HG03565 (cell line): ENCODE measurements around the gene FBXW10.
"Not testable (repeated sequence)": the region's sequence is repeated elsewhere in the genome, so short reads cannot be mapped to it uniquely, and the experiment has no call there.

Experiments
- ATAC-seq: cut with Tn5 transposase; IDR thresholded peaks from one replicate; pipeline ENCODE4 v1.9.1; 2021; ENCODE audit warnings: mild to moderate bottlenecking, moderate library complexity; ENCODE audit not compliant: unreplicated experiment

Gene FBXW10

DNA sequence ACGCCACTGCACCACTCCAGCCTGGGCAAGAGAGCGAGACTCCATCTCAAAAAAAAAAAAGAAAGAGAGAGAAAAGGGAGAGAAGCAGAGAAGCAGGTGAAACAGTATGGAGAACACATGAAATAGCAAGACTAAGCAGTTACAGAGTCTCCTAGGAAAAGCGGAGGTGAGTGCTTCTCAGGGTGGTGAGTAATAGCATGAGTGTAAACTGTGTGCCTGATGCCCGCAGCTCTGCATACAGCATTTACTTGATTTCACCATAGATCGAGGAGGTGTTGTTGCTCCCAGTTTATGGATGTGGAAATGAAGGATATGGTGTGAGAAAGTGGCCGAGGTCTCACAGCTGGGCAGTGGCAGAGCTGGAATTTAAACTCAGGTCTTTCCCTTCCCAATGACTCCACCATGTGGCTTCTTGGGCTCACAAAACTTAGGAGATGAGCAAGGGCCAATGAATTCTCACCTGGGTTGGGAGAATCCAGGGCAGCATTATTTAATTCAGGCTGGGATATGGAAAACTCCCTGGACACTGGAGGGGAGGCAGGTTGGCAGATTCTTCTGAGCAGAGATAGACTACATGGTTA, 10.1 kb downstream of the FBXW10 start:
- ATAC-seq: not testable (repeated sequence)

- ATAC-seq: not testable (repeated sequence)
These were observed 12.1 kb downstream of the FBXW10 start for GRCh38 chr17:18755969-18756368.

DNA sequence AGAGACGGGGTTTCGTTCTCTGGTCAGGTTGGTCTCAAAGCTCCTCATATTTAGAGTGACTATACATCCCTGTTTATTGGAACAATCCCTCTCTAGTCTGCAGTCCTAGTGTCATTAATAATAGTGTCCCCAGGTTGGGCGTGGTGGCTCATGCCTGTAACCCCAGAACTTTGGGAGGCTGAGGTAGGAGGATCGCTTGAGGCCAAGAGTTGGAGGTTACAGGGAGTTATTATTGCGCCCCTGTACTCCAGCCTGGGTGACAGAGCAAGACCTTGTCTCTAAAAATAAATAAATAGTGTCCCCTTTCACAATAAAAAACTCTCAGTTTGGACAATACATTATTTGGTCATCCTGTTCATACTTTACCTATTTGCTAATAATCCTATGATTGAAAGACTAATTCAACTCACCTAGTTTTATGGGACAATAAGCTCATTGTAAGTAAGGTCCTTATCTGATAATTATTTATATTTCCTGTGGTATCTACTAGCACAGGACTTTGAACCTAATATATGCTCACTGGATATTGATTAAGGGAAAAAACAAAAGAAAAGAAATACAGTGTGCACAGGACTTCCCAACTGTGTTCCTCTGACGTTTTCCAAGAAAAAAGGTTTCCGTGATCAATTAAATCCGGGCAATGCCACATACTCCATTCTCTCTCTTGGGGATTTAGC, 13.7 kb downstream of the FBXW10 start:
- not testable (repeated sequence) for ATAC-seq

- ATAC-seq: not testable (repeated sequence)
These were observed 14.5 kb downstream of the FBXW10 start for GRCh38 chr17:18758344-18758743.

DNA sequence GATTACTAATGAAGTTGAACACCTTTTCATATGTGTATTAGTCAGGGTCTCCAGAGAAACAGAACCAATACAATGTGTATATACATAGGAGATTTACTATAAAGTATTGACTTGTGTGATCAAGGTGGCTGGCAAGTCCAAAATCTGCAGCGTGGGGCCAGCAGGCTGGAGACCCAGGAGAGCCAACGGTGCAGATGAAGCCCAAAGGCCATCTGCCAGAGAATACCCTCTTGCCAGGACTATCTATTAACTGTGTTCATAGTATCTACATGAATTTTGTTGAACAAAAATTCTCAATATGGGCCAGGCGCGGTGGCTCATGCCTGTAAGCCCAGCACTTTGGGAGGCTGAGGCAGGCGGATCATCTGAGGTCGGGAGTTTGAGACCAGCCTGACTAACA, 16.4 kb downstream of the FBXW10 start:
- not testable (repeated sequence) for ATAC-seq

- not testable (repeated sequence) for ATAC-seq
These were observed 26.7 kb downstream of the FBXW10 start for GRCh38 chr17:18770572-18770971.

- not testable (repeated sequence) for ATAC-seq
These were observed 27.2 kb downstream of the FBXW10 start for GRCh38 chr17:18771066-18771465.

GRCh38 chr17:18772471-18772870, 28.6 kb downstream of the FBXW10 start:
- no peak for ATAC-seq

GRCh38 chr17:18780991-18781718, 37.3 kb downstream of the FBXW10 start, which contains the start of gene TVP23B:
Gene TVP23B, plus strand, starts transcription at chr17:18781183. Its CDS starts 111 bp downstream, at chr17:18781294.
- ATAC-seq: peak; percentile 93

DNA sequence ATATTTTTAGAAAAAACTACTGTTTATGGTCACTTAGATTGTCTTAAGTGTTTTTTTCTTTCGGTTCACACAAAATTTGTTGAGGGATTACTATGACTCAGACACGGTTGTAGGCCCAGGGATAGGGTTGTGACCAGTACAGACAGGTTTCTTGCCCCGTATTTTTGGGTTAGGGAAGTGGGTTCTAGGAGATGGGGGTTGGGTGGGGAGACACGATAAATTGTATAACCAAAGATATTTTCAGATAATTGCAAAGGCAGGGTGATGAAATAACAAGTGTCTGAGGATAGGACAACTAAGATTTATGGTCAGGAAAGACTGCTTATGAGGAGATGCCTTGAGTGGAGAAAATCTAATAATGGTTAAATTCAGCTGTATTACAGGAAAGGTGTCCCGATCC, 38.0 kb downstream of the FBXW10 start:
- ATAC-seq: not testable (repeated sequence)

DNA sequence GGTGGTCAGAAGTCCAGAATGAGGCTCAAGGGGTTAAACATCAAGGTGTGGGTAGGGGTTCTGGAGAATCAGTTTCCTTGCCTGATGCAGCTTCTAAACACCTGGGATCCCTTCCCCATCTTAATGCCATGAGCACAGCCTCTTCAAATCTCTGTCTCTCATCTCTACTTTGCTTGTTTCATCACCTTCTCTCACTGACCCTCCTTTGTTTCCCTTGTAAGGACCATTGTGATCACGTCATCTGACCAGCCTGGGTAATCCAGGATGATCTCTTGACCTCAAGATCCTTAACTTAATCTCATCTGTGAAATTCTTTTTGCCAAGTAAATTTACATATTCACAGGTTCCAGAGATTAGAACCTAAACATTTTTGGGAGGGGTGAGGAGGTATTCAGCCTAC, 42.1 kb downstream of the FBXW10 start:
- not testable (repeated sequence) for ATAC-seq

DNA sequence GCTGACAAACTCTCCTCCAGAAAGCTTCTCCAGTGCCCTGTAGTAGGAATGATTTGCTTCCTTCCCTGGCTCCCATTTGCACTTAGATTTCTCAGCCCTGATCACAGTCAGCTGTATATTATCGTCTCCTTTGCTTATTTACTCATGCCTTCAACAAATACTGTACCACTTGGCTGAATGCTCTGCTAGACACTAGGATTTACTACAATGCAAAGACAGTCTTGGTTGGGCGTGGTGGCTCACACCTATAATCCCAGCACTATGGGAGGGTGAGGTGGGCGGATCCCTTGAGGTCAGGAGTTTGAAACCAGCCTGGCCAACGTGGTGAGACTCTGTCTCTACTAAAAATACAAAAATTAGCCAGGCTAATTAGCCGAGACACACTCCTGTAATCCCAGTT, 43.0 kb downstream of the FBXW10 start:
- not testable (repeated sequence) for ATAC-seq

DNA sequence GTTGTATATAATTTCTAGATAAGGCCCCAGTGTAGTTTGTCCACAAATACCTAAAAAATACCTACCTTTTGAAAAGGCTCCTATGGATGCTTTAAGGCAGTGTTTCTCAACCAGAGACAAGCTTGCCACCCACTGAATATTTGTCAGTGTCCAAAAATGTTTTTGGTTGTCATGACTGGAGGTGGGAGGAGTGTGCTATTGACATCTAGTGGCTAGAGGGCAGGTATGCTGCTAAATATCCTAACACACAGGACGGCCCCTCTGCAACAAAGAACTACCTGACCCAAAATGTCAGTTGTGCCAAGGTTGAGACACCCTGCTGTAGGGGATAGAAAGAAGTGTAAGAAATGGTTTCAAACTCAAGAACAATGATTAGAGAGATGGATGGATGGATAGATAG, 47.5 kb downstream of the FBXW10 start:
- ATAC-seq: peak; percentile 65

GRCh38 chr17:18794841-18795240, 51.0 kb downstream of the FBXW10 start:
- not testable (repeated sequence) for ATAC-seq

DNA sequence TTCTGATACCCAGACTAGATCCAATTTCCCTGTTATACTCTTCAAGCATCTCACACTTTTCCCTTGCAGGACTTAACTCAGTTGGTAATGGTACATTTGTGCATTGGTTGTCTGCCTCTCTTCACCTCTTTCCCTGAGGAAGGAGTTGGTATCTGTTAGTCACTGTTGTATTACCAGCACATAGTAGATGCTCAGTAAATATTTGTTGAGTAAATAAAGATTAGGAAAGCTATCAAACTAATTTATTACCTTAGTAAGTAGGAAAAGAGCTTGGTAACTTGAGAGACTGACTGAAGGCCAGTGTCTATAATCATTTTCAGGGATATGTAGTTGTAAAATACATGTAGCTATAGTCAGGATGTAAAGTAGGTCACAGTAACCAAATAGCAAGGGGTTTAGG, 53.0 kb downstream of the FBXW10 start:
- not testable (repeated sequence) for ATAC-seq

- not testable (repeated sequence) for ATAC-seq
These were observed 59.8 kb downstream of the FBXW10 start for GRCh38 chr17:18803458-18804245.

DNA sequence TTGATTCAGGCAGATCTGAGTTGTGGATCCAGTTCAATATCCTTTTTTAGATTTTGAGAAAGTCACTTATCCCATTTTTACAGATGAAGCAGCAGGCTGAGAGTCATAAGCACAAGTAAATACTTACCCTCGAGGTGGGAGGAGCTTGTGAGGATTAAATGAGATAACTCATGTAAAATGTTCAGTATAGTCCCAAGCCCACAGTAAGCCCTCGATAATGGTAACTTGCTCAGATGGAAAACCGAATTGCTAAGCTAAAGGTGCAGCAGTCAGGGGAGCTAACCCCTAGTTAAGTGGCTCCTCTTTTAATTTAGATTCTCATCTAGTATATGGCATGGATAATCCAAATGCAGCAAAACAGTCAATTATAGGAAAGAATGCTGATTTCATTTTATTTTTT, 72.1 kb downstream of the FBXW10 start:
- not testable (repeated sequence) for ATAC-seq

GRCh38 chr17:18816489-18817371, 72.9 kb downstream of the FBXW10 start:
- not testable (repeated sequence) for ATAC-seq

GRCh38 chr17:18821430-18821829, 77.6 kb downstream of the FBXW10 start:
- ATAC-seq: not testable (repeated sequence)

DNA sequence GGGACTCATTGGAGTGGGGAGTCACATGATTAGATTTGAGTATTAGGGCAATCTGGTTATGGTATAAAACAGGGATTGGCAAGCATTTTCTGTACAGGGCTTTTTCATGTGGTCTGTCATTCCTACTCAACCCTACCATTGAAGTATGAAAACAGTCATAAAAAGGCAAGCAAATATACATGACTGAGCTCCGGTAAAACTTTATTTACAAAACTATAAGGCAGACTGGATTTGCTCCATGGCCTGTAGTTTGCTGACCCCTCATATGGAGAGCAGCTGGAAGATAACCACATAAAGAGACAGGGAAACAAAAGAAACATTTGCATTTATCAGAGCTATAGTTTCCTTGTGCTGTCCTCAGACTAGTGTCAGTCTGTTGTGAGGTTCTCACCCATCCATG, 83.8 kb downstream of the FBXW10 start:
- ATAC-seq: not testable (repeated sequence)
